A549 (cell line): ENCODE data around the gene GABRA4. TPM values are rescaled to one million over a fixed set of nuclear protein-coding genes. Genes with fewer than 3 reads are reported as not detected.

Experiments used
- ATAC-seq, 2 experiments: fragments of 200-7000 bp in 1 of 2; fragments of >200 bp in 1 of 2; cut with Nextera tagmentation in 1 of 2; cut with Tn5 transposase in 1 of 2; 3 replicates each; pipeline versions ENCODE4 v1.8.0 to v1.9.1; 2018 to 2020; ENCODE audit warnings: mild to moderate bottlenecking in 1 of 2, moderate library complexity in 1 of 2
- CTCF ChIA-PET: fragments of 300-600 bp; sonication (Branson Sonifier 250); formaldehyde crosslinking; extraction: SDS; loops from one replicate; lab custom pipeline; 2021; ENCODE audit warnings: antibody characterized with exemption, inconsistent platforms; lab: Yijun Ruan, JAX
- POLR2A ChIA-PET: fragments of 350-600 bp; formaldehyde crosslinking; extraction: SDS; loops from one replicate; lab custom pipeline; 2021; ENCODE audit warnings: antibody characterized with exemption, inconsistent platforms; lab: Yijun Ruan, JAX
- DNase-seq, 2 experiments: peaks; one replicate each; pipeline versions ENCODE4 v3.0.0 to v3.0.0-alpha.2; 2011 to 2016; ENCODE audit warnings: low read depth in 1 of 2, low spot score in 1 of 2
- FAIRE-seq: peaks from 2 replicates; lab custom pipeline; 2011; peaks lifted over from hg19 to GRCh38; lab: Jason Lieb, UNC
- H3K27ac ChIP-seq, 2 experiments: fragments of >200 bp; sonication (Bioruptor Twin); formaldehyde crosslinking; 3 replicates each; pipeline ENCODE4 v1.5.1; 2016 to 2017
- H3K4me1 ChIP-seq: fragments of >200 bp; sonication (Bioruptor Twin); formaldehyde crosslinking; 3 replicates; pipeline ENCODE4 v1.6.1; 2016
- H3K4me2 ChIP-seq: fragments of >200 bp; sonication (Bioruptor Twin); formaldehyde crosslinking; 3 replicates; pipeline ENCODE4 v1.6.1; 2016
- H3K4me3 ChIP-seq: fragments of >200 bp; sonication (Bioruptor Twin); formaldehyde crosslinking; 3 replicates; pipeline ENCODE4 v1.5.1; 2016
- H3K9me3 ChIP-seq: fragments of >200 bp; sonication (Bioruptor Twin); formaldehyde crosslinking; 3 replicates; pipeline ENCODE4 v1.6.1; 2016
- CBX2 ChIP-seq: fragments of 200-600 bp; sonication (generic); IDR thresholded peaks from 2 replicates; pipeline ENCODE4 v1.6.1; 2016; ENCODE audit warnings: low read depth, mild to moderate bottlenecking, borderline replicate concordance
- CHD2 ChIP-seq: fragments of 150-350 bp; IDR thresholded peaks from 2 replicates; pipeline ENCODE4 v1.6.1; 2014; ENCODE audit warnings: low read length; ENCODE audit not compliant: partially characterized antibody
- CTCF ChIP-seq: fragments of >200 bp; sonication (Bioruptor Twin); formaldehyde crosslinking; IDR thresholded peaks from 3 replicates; pipeline ENCODE4 v1.5.1; 2016
- EHF ChIP-seq: fragments of 250-450 bp; sonication (Bioruptor Pico); IDR thresholded peaks from 2 replicates; pipeline ENCODE4 v1.5.0; 2020; ENCODE audit warnings: mild to moderate bottlenecking
- FOSB ChIP-seq: fragments of 250-450 bp; sonication (Bioruptor Pico); IDR thresholded peaks from 2 replicates; pipeline ENCODE4 v1.5.0; 2020; ENCODE audit warnings: mild to moderate bottlenecking, moderate library complexity
- FOXS1 ChIP-seq: fragments of 250-450 bp; sonication (Bioruptor Pico); IDR thresholded peaks from 2 replicates; pipeline ENCODE4 v1.5.0; 2020; ENCODE audit warnings: mild to moderate bottlenecking, moderate library complexity
- JUNB ChIP-seq: fragments of >200 bp; sonication (Bioruptor Twin); formaldehyde crosslinking; IDR thresholded peaks from 2 replicates; pipeline ENCODE4 v1.6.1; 2016
- KDM1A ChIP-seq: fragments of 200-600 bp; sonication (generic); IDR thresholded peaks from 2 replicates; pipeline ENCODE4 v1.6.1; 2016; ENCODE audit warnings: low read depth, mild to moderate bottlenecking
- MAFK ChIP-seq: fragments of 450-650 bp; IDR thresholded peaks from 2 replicates; pipeline ENCODE4 v1.6.1; 2014; ENCODE audit not compliant: partially characterized antibody
- NPAS2 ChIP-seq: fragments of 250-450 bp; sonication (Bioruptor Pico); IDR thresholded peaks from 2 replicates; pipeline ENCODE4 v1.8.0; 2022; ENCODE audit warnings: mild to moderate bottlenecking, moderate library complexity, borderline replicate concordance
- RFX5 ChIP-seq: fragments of 450-650 bp; IDR thresholded peaks from 2 replicates; pipeline ENCODE4 v1.7.1; 2014; ENCODE audit warnings: antibody characterized with exemption, mild to moderate bottlenecking, moderate library complexity
- RNF2 ChIP-seq: fragments of 200-600 bp; sonication (generic); IDR thresholded peaks from 2 replicates; pipeline ENCODE4 v1.6.1; 2016; ENCODE audit warnings: low read depth, mild to moderate bottlenecking, antibody characterized with exemption, moderate library complexity, borderline replicate concordance
- SMC3 ChIP-seq: fragments of >200 bp; sonication (Bioruptor Twin); formaldehyde crosslinking; IDR thresholded peaks from 3 replicates; pipeline ENCODE4 v1.6.1; 2018; ENCODE audit warnings: inconsistent platforms
- TFCP2L1 ChIP-seq: fragments of 250-450 bp; sonication (Bioruptor Pico); IDR thresholded peaks from 2 replicates; pipeline ENCODE4 v1.5.0; 2021; ENCODE audit warnings: mild to moderate bottlenecking
- TP53 ChIP-seq: fragments of 250-450 bp; sonication (Bioruptor Pico); IDR thresholded peaks from 2 replicates; pipeline ENCODE4 v1.5.0; 2021; ENCODE audit warnings: mild to moderate bottlenecking, moderate library complexity
- ZC3H11A ChIP-seq: fragments of 450-650 bp; IDR thresholded peaks from 2 replicates; pipeline ENCODE4 v1.6.1; 2014; ENCODE audit warnings: antibody characterized with exemption, mild to moderate bottlenecking
- ZFP36 ChIP-seq: fragments of 450-650 bp; IDR thresholded peaks from 2 replicates; pipeline ENCODE4 v1.6.1; 2014; ENCODE audit warnings: borderline replicate concordance; ENCODE audit not compliant: partially characterized antibody
- ZNF302 ChIP-seq: fragments of 250-450 bp; sonication (Bioruptor Pico); IDR thresholded peaks from 2 replicates; pipeline ENCODE4 v1.9.0; 2021; ENCODE audit warnings: inconsistent platforms, mild to moderate bottlenecking, moderate library complexity
- ZSCAN20 ChIP-seq: fragments of 250-450 bp; sonication (Bioruptor Pico); IDR thresholded peaks from 2 replicates; pipeline ENCODE4 v1.8.0; 2022; ENCODE audit warnings: mild to moderate bottlenecking, moderate library complexity
- WGBS: methylation state at CpG from one replicate; pipeline ENCODE4 v1.1.6; 2017; ENCODE audit errors: missing lambda C conversion rate; 5-methylcytosine and 5-hydroxymethylcytosine counted together
- polyA plus RNA-seq, 4 experiments: library from polyadenylated mRNA; depleted of rRNA in 3 of 4; stranded (reverse); fragments of >200 nt; fragmentation: RNase III in 1 of 4; extraction: RNeasy Plus Mini Kit Qiagen cat#74134 plus additional on column Dnase treatment in 1 of 4; gene quantifications; 2 replicates in 3 of 4; 3 replicates in 1 of 4; pipeline ENCODE4 v1.2.3, GENCODE V29; 2011 to 2017
- TF ChIP-seq, protein P1 (sequence below): fragments of 450-650 bp; IDR thresholded peaks from 2 replicates; pipeline ENCODE4 v1.6.1; 2014; ENCODE audit warnings: antibody characterized with exemption
- TF ChIP-seq, protein P2 (sequence below): fragments of >200 bp; sonication (Bioruptor Twin); formaldehyde crosslinking; IDR thresholded peaks from 2 replicates; pipeline ENCODE4 v1.6.1; 2016
- TF ChIP-seq, protein P3 (sequence below): IDR thresholded peaks from 2 replicates; pipeline ENCODE4 v1.6.1; 2012
- TF ChIP-seq, protein P4 (sequence below): fragments of 250-450 bp; sonication (Bioruptor Pico); IDR thresholded peaks from 2 replicates; pipeline ENCODE4 v1.5.0; 2020; ENCODE audit warnings: low read depth, mild to moderate bottlenecking, moderate library complexity
- TF ChIP-seq, protein P5 (sequence below): fragments of 150-350 bp; IDR thresholded peaks from 2 replicates; pipeline ENCODE4 v1.6.1; 2014; ENCODE audit warnings: low read depth, mild to moderate bottlenecking, low read length

Gene GABRA4
- polyA plus RNA-seq, 2 of the 4 experiments (the other 2 are of a cell fraction) = not detected

GRCh38 chr4:46974891-46975543 lies 18.4 kb downstream of the GABRA4 start:
- Histone ChIP-seq H3K4me3 (no peak overlapping the region), H3K4me1 (no peaks in the 10 kb centered on the region), H3K9me3 (no peaks in the 10 kb centered on the region), H3K4me2 (no peak overlapping the region), H3K27ac (no peak overlapping the region)
- no peak for DNase-seq
- TF ChIP-seq RFX5 = no peak
- no peak for TF ChIP-seq ZNF302 (CRISPR knock-in tag)
- TF ChIP-seq MAFK = peak; percentile 27
- ChIA-PET CTCF (no interaction called here), POLR2A (no interaction called here)
- FAIRE-seq = no peak
- ATAC-seq = no peak
- WGBS = 11% methylated on average over 1 of the region's 1 CpG

- ChIA-PET CTCF (no interaction called here), POLR2A (no interaction called here)
- Histone ChIP-seq H3K4me1 (no peaks in the 10 kb centered on the region), H3K9me3 (no peaks in the 10 kb centered on the region), H3K4me2 (no peak overlapping the region), H3K27ac (no peak overlapping the region), H3K4me3 (no peak overlapping the region)
- TF ChIP-seq ZFP36 (no peak), FOSB (no peak), ZC3H11A (no peak), ZSCAN20 (CRISPR knock-in tag) (no peak), JUNB (no peak)
- TF ChIP-seq, protein P1, sequence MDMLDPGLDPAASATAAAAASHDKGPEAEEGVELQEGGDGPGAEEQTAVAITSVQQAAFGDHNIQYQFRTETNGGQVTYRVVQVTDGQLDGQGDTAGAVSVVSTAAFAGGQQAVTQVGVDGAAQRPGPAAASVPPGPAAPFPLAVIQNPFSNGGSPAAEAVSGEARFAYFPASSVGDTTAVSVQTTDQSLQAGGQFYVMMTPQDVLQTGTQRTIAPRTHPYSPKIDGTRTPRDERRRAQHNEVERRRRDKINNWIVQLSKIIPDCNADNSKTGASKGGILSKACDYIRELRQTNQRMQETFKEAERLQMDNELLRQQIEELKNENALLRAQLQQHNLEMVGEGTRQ = no peak
- TF ChIP-seq, protein P2, sequence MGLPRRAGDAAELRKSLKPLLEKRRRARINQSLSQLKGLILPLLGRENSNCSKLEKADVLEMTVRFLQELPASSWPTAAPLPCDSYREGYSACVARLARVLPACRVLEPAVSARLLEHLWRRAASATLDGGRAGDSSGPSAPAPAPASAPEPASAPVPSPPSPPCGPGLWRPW = no peak
- ATAC-seq (no peak), DNase-seq (no peak), FAIRE-seq (no peak)
- 0% methylated on average over 1 of the region's 1 CpG for WGBS
Observed at GRCh38 chr4:46968847-46969246, 24.5 kb downstream of the GABRA4 start.

DNA sequence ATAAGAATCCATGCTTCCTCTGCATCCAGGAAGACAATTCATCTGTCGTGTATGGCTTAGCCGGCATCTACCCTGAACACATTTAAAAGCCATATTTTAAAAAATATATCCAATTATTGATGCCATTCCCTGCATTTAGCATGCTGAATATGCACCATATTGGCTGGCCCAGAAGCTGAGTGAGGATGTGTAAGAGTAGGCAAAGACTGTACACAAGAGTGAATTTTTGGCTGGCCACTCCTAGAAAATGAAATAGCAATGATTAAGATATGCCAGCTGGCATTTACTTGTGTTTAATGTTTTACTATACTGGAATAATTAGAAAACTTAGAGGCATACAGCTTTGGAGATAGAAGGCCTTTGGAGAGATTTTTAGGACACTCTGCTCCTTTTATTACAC lies 25.8 kb downstream of the GABRA4 start:
- H3K27ac ChIP-seq = no peak overlapping the region
- 7% methylated on average over 2 of the region's 2 CpGs for WGBS
- ChIA-PET CTCF (no interaction called here), POLR2A (no interaction called here)
- DNase-seq = no peak
- no peak overlapping the region for H3K4me3 ChIP-seq
- FAIRE-seq = no peak
- ATAC-seq = no peak
- TF ChIP-seq TFCP2L1 (CRISPR knock-in tag) (no peak), CHD2 (no peak), EHF (CRISPR knock-in tag) (no peak), CBX2 (no peak)
- TF ChIP-seq, protein P3, sequence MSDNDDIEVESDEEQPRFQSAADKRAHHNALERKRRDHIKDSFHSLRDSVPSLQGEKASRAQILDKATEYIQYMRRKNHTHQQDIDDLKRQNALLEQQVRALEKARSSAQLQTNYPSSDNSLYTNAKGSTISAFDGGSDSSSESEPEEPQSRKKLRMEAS = no peak
- TF ChIP-seq, protein P1 = no peak
- H3K9me3 ChIP-seq = no peaks in the 10 kb centered on the region
- H3K4me1 ChIP-seq = no peaks in the 10 kb centered on the region
- no peak overlapping the region for H3K4me2 ChIP-seq

DNA sequence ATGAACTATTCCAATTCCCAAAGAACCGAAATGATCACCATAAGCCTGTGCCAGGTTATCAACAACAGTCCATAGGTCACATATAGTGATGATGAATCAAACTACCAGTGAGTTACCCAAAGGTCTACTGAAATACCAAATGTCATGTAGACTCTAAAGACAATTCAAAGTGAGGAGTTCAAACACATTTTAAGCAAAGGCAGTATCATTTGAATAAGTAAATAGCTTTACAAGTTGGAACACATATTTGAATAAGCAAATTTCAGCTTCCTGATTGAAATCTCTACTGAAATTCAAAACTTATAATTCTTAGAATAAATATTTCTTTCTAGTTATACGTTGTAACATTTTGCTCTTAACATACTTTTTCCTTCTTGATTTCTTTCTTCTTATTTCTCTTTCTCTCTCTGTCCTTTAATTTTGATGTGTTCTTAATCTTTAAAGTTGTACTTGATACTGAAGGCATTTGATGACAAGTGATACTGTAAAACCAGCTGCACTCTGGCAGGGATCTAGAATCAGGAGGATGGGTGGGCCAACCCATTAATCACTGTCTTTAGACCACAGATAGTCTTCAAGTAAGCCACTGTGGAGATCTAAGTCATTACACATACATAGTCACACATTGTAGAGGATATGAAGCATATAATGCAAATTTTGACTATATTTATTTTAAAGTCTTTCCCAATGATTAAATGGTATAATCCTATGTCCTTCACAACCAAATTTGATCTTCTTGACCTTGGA lies 34.5 kb downstream of the GABRA4 start:
- 0% methylated on average over 2 of the region's 2 CpGs for WGBS
- TF ChIP-seq KDM1A (no peak), RNF2 (no peak), TP53 (CRISPR knock-in tag) (no peak), FOXS1 (CRISPR knock-in tag) (no peak), CTCF (no peak), MAFK (no peak), NPAS2 (no peak), SMC3 (no peak)
- TF ChIP-seq, protein P4, sequence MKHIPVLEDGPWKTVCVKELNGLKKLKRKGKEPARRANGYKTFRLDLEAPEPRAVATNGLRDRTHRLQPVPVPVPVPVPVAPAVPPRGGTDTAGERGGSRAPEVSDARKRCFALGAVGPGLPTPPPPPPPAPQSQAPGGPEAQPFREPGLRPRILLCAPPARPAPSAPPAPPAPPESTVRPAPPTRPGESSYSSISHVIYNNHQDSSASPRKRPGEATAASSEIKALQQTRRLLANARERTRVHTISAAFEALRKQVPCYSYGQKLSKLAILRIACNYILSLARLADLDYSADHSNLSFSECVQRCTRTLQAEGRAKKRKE = no peak
- TF ChIP-seq, protein P5, sequence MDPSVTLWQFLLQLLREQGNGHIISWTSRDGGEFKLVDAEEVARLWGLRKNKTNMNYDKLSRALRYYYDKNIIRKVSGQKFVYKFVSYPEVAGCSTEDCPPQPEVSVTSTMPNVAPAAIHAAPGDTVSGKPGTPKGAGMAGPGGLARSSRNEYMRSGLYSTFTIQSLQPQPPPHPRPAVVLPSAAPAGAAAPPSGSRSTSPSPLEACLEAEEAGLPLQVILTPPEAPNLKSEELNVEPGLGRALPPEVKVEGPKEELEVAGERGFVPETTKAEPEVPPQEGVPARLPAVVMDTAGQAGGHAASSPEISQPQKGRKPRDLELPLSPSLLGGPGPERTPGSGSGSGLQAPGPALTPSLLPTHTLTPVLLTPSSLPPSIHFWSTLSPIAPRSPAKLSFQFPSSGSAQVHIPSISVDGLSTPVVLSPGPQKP = no peak

More for the DNA sequence above, 34.5 kb downstream of the GABRA4 start:
- no peak for ATAC-seq
- H3K4me3 ChIP-seq = no peak overlapping the region
- H3K4me1 ChIP-seq = no peaks in the 10 kb centered on the region
- ChIA-PET POLR2A (no interaction called here), CTCF (no interaction called here)
- no peaks in the 10 kb centered on the region for H3K9me3 ChIP-seq
- H3K4me2 ChIP-seq = no peak overlapping the region
- H3K27ac ChIP-seq = no peak overlapping the region
- DNase-seq = no peak
- no peak for FAIRE-seq
